Adrenal gland (tissue), 5 donors: ENCODE results near the gene SMC1B.

Experiments
- CTCF ChIP-seq, 6 experiments: fragments of 450-650 bp in 4 of 6; fragments of 200-600 bp in 2 of 6; sonication (generic) in 1 of 6; IDR thresholded peaks; 1 replicate in 5 of 6; 2 replicates in 1 of 6; pipeline versions ENCODE4 v1.5.1 to v1.8.0; 2016 to 2021; ENCODE audit warnings: antibody characterized with exemption in 6 of 6, mild to moderate bottlenecking in 2 of 6, moderate library complexity in 1 of 6
- POLR2A ChIP-seq, 2 donors: fragments of 450-650 bp; IDR thresholded peaks; one replicate each; pipeline ENCODE4 v1.6.1; 2017; ENCODE audit warnings: antibody characterized with exemption in 2 of 2, mild to moderate bottlenecking in 2 of 2, moderate library complexity in 1 of 2
- donor health status: DM: no; HTN: no; CAD: no.

- TF ChIP-seq CTCF (IDR thresholded peaks at IDR 0.05) (no peak), POLR2A (IDR thresholded peaks at IDR 0.05) (no peak)
These were observed 96.4 kb downstream of the SMC1B start for GRCh38 chr22:45316796-45317526.
